HL-60/S4 (cell line): ENCODE data around the gene CACNA2D1.

Experiments
- in situ Hi-C: fragments of 300-500 bp; cut with MboI; formaldehyde crosslinking; loops from 2 replicates; pipeline ENCODE4 v1.14.3; 2022; ENCODE audit warnings: low sequenced_read_pairs

CACNA2D1 gene

GRCh38 chr7:82234457-82235049 is 209.0 kb downstream of the CACNA2D1 start:
- in situ Hi-C loops = no loop called here

- in situ Hi-C loops = no loop called here
Observed at GRCh38 chr7:82230811-82231581, 212.6 kb downstream of the CACNA2D1 start.

GRCh38 chr7:82229164-82229563 is 214.4 kb downstream of the CACNA2D1 start:
- in situ Hi-C loops = no loop called here

- in situ Hi-C loops = no loop called here
Observed at GRCh38 chr7:82226191-82226590, 217.4 kb downstream of the CACNA2D1 start.

GRCh38 chr7:82224529-82224928 is 219.0 kb downstream of the CACNA2D1 start:
- in situ Hi-C loops = no loop called here

- in situ Hi-C loops = no loop called here
Observed at GRCh38 chr7:82223580-82223979, 220.0 kb downstream of the CACNA2D1 start.

- in situ Hi-C loops = no loop called here
Observed at GRCh38 chr7:82221152-82221674, 222.4 kb downstream of the CACNA2D1 start.

GRCh38 chr7:82212466-82212865 is 231.1 kb downstream of the CACNA2D1 start:
- in situ Hi-C loops = no loop called here

GRCh38 chr7:82211333-82211732 is 232.2 kb downstream of the CACNA2D1 start:
- in situ Hi-C loops = no loop called here

GRCh38 chr7:82210416-82211184 is 233.0 kb downstream of the CACNA2D1 start:
- in situ Hi-C loops = no loop called here

GRCh38 chr7:82209179-82209747 is 234.3 kb downstream of the CACNA2D1 start:
- in situ Hi-C loops = no loop called here

GRCh38 chr7:82204694-82205093 is 238.9 kb downstream of the CACNA2D1 start:
- in situ Hi-C loops = no loop called here

GRCh38 chr7:82202965-82203364 is 240.6 kb downstream of the CACNA2D1 start:
- in situ Hi-C loops = no loop called here

GRCh38 chr7:82202107-82202506 is 241.5 kb downstream of the CACNA2D1 start:
- in situ Hi-C loops = no loop called here

- in situ Hi-C loops = no loop called here
Observed at GRCh38 chr7:82200601-82201000, 243.0 kb downstream of the CACNA2D1 start.

- in situ Hi-C loops = no loop called here
Observed at GRCh38 chr7:82194016-82194643, 249.4 kb downstream of the CACNA2D1 start.

- in situ Hi-C loops = no loop called here
Observed at GRCh38 chr7:82188636-82189035, 254.9 kb downstream of the CACNA2D1 start.

GRCh38 chr7:82185443-82185842 is 258.1 kb downstream of the CACNA2D1 start:
- in situ Hi-C loops = no loop called here

- in situ Hi-C loops = no loop called here
Observed at GRCh38 chr7:82183634-82184033, 259.9 kb downstream of the CACNA2D1 start.

- in situ Hi-C loops = no loop called here
Observed at GRCh38 chr7:82179311-82179710, 264.3 kb downstream of the CACNA2D1 start.

GRCh38 chr7:82175319-82175718 is 268.3 kb downstream of the CACNA2D1 start:
- in situ Hi-C loops = no loop called here
